RWPE2 (cell line): ENCODE results near the gene AWAT2.

ENCODE experiments used
- ATAC-seq: fragments of 200-7000 bp; cut with Tn5 transposase; 3 replicates; pipeline ENCODE4 v1.9.1; 2021; ENCODE audit warnings: low read depth
- DNase-seq: peaks from one replicate; pipeline ENCODE4 v3.0.0-alpha.2; 2020; ENCODE audit warnings: low spot score
- H3K27ac ChIP-seq: fragments of 450-650 bp; 2 replicates; pipeline ENCODE4 v1.5.1; 2017; ENCODE audit warnings: mild to moderate bottlenecking; ENCODE audit not compliant: poor library complexity, severe bottlenecking
- H3K27me3 ChIP-seq: fragments of 250-450 bp; sonication (Bioruptor Pico); 2 replicates; pipeline ENCODE4 v1.5.1; 2021; ENCODE audit warnings: mild to moderate bottlenecking, moderate library complexity; ENCODE audit not compliant: insufficient read depth, poor library complexity, severe bottlenecking
- H3K36me3 ChIP-seq: fragments of 250-450 bp; sonication (Bioruptor Pico); 2 replicates; pipeline ENCODE4 v1.5.1; 2020; ENCODE audit warnings: low read depth, mild to moderate bottlenecking, moderate library complexity
- H3K4me1 ChIP-seq: fragments of 250-450 bp; sonication (Bioruptor Pico); 2 replicates; pipeline ENCODE4 v1.5.1; 2021; ENCODE audit warnings: mild to moderate bottlenecking, moderate library complexity; ENCODE audit not compliant: insufficient read depth, poor library complexity, severe bottlenecking
- H3K4me3 ChIP-seq: fragments of 250-450 bp; sonication (Bioruptor Pico); 2 replicates; pipeline ENCODE4 v1.5.1; 2021; ENCODE audit warnings: mild to moderate bottlenecking, moderate library complexity; ENCODE audit not compliant: severe bottlenecking
- H3K9me3 ChIP-seq: fragments of 250-450 bp; sonication (Bioruptor Pico); 2 replicates; pipeline ENCODE4 v1.5.1; 2021; ENCODE audit warnings: mild to moderate bottlenecking, moderate library complexity; ENCODE audit not compliant: severe bottlenecking
- TF ChIP-seq, protein P1 (sequence below): fragments of 450-650 bp; IDR thresholded peaks from one replicate; pipeline ENCODE4 v1.5.1; 2017; ENCODE audit warnings: mild to moderate bottlenecking, moderate library complexity; ENCODE audit not compliant: poor library complexity, severe bottlenecking

Gene AWAT2

GRCh38 chrX:70026851-70027200, 22.9 kb downstream of the AWAT2 start:
- no peaks in the 10 kb centered on the region for H3K9me3 ChIP-seq
- H3K27me3 ChIP-seq, result no peaks in the 10 kb centered on the region
- H3K36me3 ChIP-seq, result no peaks in the 10 kb centered on the region
- ATAC-seq, result no peak
- H3K4me3 ChIP-seq, result no peak overlapping the region
- H3K4me1 ChIP-seq, result no peaks in the 10 kb centered on the region
- DNase-seq, result no peak
- no peak overlapping the region for H3K27ac ChIP-seq
- TF ChIP-seq, protein P1, sequence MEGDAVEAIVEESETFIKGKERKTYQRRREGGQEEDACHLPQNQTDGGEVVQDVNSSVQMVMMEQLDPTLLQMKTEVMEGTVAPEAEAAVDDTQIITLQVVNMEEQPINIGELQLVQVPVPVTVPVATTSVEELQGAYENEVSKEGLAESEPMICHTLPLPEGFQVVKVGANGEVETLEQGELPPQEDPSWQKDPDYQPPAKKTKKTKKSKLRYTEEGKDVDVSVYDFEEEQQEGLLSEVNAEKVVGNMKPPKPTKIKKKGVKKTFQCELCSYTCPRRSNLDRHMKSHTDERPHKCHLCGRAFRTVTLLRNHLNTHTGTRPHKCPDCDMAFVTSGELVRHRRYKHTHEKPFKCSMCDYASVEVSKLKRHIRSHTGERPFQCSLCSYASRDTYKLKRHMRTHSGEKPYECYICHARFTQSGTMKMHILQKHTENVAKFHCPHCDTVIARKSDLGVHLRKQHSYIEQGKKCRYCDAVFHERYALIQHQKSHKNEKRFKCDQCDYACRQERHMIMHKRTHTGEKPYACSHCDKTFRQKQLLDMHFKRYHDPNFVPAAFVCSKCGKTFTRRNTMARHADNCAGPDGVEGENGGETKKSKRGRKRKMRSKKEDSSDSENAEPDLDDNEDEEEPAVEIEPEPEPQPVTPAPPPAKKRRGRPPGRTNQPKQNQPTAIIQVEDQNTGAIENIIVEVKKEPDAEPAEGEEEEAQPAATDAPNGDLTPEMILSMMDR, result no peak

DNA sequence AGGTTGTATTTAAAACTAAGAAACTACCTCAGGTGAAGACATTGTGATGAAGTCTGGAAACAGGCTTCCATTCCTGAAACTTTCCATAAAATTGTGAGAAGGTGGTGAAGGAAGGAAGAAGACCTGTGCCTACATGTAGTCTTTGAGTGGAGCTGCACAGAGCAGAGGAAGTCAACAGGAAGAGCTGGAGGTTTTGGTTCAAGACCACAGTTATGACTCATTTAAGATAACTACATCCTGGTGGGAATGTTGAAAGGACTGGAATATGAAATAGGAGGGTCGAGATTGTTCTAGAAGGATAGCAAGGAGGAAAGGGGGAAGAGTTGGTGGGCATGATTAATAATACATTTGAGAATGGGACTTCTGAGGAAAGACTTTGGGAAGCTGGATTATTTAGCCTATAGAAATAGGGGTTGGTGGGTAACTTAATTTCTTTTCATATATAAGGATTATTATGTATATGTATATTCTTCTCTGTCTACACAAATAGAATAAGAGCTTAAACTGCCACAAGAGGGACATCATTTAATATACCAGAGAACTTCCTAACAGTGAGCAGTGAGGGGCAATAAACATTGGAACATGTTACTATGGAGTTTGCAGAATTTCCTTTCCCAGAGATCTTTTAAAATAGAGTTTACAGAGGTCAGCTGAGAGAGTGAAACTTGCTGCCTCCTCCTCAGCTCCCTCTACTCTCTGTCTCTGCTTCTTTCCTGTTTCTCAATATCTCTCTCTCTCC, 23.5 kb downstream of the AWAT2 start:
- Histone ChIP-seq H3K4me1 (no peaks in the 10 kb centered on the region), H3K27ac (no peak overlapping the region), H3K9me3 (no peaks in the 10 kb centered on the region), H3K36me3 (no peaks in the 10 kb centered on the region), H3K27me3 (no peaks in the 10 kb centered on the region), H3K4me3 (no peak overlapping the region)
- TF ChIP-seq, protein P1, result no peak
- DNase-seq (no peak), ATAC-seq (no peak)

DNA sequence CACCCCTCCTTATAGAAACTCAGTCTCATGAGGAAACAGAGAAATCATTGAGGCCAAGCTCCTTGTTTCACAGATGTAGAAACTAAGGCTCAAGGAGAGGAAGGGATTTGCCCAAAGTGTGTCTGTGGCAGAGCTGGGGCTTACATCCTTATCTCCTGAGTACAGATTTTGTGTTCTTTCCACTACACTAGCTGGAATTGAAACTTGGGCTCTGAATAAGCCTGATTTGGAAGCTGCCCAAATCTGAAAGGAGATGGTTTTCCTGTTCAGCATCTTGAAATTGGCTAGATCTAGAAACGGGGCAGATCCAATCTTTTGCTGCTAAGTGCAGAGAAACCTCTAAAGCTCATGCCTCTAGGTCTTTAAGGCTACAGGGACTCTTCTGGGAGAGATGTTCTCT, 24.3 kb downstream of the AWAT2 start:
- Histone ChIP-seq H3K27me3 (no peaks in the 10 kb centered on the region), H3K27ac (no peak overlapping the region), H3K9me3 (no peaks in the 10 kb centered on the region), H3K36me3 (no peaks in the 10 kb centered on the region), H3K4me3 (no peak overlapping the region), H3K4me1 (no peaks in the 10 kb centered on the region)
- DNase-seq (no peak), ATAC-seq (no peak)
- TF ChIP-seq, protein P1, result no peak

GRCh38 chrX:70022616-70023015, 27.1 kb downstream of the AWAT2 start:
- ATAC-seq, result no peak
- Histone ChIP-seq H3K36me3 (no peaks in the 10 kb centered on the region), H3K4me3 (no peak overlapping the region), H3K9me3 (no peaks in the 10 kb centered on the region), H3K4me1 (no peaks in the 10 kb centered on the region), H3K27ac (no peak overlapping the region), H3K27me3 (no peaks in the 10 kb centered on the region)
- TF ChIP-seq, protein P1, result no peak
- no peak for DNase-seq

DNA sequence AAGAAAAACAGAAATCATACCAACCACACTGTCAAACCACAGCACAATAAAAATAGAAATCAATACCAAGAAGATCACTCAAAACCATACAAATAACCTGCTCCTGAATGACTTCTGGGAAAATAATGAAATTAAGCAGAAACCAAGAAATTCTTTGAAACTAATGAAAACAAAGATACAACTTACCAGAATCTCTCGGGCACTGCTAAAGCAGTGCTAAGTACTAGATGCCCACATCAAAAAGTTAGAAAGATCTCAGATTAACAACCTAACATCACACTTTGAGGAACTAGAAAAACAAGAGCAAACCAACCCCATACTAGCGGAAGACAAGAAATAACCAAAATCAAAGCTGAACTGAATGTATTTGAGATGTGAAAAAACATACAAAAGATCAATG, 33.2 kb downstream of the AWAT2 start:
- H3K36me3 ChIP-seq, result no peaks in the 10 kb centered on the region
- H3K27ac ChIP-seq, result no peak overlapping the region
- no peaks in the 10 kb centered on the region for H3K4me1 ChIP-seq
- no peak overlapping the region for H3K4me3 ChIP-seq
- ATAC-seq (no peak), DNase-seq (no peak)
- TF ChIP-seq, protein P1, result no peak
- no peaks in the 10 kb centered on the region for H3K9me3 ChIP-seq
- no peaks in the 10 kb centered on the region for H3K27me3 ChIP-seq
